IPS-18a (cell line): ENCODE data around the gene SEMA4D.
"Not testable (repeated sequence)": the region's sequence is repeated elsewhere in the genome, so short reads cannot be mapped to it uniquely, and the experiment has no call there.

Experiments used
- H3K27ac ChIP-seq: one replicate; pipeline ENCODE4 v1.5.1; 2013; ENCODE audit warnings: low read length
- H3K27me3 ChIP-seq: one replicate; pipeline ENCODE4 v1.6.1; 2013; ENCODE audit warnings: mild to moderate bottlenecking, low read length; ENCODE audit not compliant: control insufficient read depth, insufficient read depth
- H3K36me3 ChIP-seq: one replicate; pipeline ENCODE4 v1.6.1; 2013; ENCODE audit warnings: low read depth, low read length; ENCODE audit not compliant: control insufficient read depth
- H3K4me1 ChIP-seq: one replicate; pipeline ENCODE4 v1.6.1; 2013; ENCODE audit warnings: low read depth, low read length; ENCODE audit not compliant: control insufficient read depth
- H3K4me3 ChIP-seq: one replicate; pipeline ENCODE4 v1.5.1; 2013; ENCODE audit warnings: low read length
- H3K9ac ChIP-seq: one replicate; pipeline ENCODE4 v1.6.1; 2013; ENCODE audit warnings: mild to moderate bottlenecking, low read length, moderate library complexity
- H3K9me3 ChIP-seq: one replicate; pipeline ENCODE4 v1.6.1; 2013; ENCODE audit warnings: low read depth, low read length; ENCODE audit not compliant: control insufficient read depth

SEMA4D gene

DNA sequence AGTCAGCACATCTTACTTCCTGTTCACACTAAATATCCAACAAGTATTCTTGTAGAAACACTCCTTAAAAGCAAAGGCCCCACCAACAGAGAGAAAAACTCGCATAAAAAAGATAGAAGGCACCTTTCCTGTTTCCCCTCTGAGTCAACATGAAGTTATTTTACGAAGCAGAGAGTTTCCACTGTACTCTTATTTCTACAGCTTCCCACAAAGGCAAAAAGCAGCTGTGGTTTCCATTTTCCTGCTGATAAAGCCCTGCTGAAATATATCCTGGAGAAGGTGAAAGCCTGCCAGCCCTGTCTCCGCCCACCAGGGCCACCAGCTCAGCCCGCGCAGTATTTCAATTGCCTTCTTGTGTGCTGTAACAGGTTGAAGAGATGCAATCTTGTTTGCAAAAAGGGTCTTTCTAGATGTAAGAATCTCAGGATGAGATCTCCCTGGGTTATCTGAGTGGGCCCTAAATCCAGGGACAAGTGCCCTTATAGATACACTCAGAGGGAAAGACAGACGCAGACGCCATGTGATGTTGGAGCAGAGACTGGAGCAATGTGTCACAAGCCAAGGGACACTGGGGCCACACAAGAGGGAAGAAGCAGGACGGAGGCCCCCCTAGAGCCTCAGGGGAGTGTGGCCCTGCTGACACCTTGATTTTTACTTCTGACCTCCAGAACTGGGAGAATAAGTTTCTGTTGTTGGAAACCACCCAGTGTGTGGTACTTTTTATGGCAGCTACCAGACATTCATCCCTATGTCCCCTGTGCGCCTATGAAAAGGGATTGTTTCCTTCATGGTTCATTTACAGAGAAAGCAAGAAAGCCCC lies 19.9 kb downstream of the SEMA4D start:
- Histone ChIP-seq H3K4me3 (no peak overlapping the region), H3K9me3 (no peaks in the 10 kb centered on the region), H3K9ac (no peak overlapping the region), H3K27me3 (no peaks in the 10 kb centered on the region), H3K36me3 (peaks cover 3% of the 10 kb centered on the region), H3K4me1 (peaks cover 3% of the 10 kb centered on the region), H3K27ac (no peak overlapping the region)

DNA sequence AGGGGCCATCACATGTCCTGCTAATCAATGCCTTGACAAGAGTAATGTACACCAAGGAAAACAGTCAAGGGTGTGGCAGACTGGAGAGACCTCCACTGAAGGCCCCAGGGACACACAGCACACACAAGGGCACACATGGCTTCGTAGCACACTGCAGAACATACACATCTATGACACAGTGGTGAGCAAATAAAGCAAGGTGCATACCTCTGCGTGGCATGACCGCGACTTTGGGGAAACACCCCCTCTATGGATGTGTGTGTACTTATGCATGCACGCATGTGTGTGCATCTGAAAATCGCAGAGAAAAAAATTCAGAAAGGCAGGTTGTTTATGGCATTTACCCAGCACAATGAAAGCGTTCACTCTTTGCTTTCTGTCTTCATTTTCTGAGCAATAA lies 20.5 kb downstream of the SEMA4D start:
- Histone ChIP-seq H3K27ac (no peak overlapping the region), H3K36me3 (peaks cover 3% of the 10 kb centered on the region), H3K4me3 (no peak overlapping the region), H3K9me3 (no peaks in the 10 kb centered on the region), H3K4me1 (peaks cover 3% of the 10 kb centered on the region), H3K27me3 (no peaks in the 10 kb centered on the region), H3K9ac (no peak overlapping the region)

DNA sequence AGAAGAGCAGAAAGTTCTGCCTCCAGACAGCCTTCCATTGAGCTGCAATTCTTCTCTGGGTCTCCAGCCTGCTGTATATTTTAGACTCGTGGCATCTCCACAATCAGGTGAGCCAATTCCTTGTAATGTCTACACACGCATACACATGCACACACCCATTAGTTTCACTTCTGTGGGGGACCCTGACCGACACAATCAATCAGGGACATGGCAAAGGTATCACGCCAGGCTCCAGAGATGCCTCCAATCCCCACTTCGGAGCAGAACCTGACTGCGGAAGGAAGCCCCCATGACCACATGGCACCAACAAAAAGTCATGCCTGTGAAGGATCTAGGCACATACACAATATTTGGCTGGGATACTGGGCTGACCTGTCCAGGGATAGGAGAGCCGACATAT lies 21.4 kb downstream of the SEMA4D start:
- Histone ChIP-seq H3K4me3 (no peak overlapping the region), H3K36me3 (peaks cover 3% of the 10 kb centered on the region), H3K27ac (no peak overlapping the region), H3K4me1 (peaks cover 3% of the 10 kb centered on the region), H3K9ac (no peak overlapping the region), H3K9me3 (no peaks in the 10 kb centered on the region), H3K27me3 (no peaks in the 10 kb centered on the region)

GRCh38 chr9:89475891-89476440 lies 21.9 kb downstream of the SEMA4D start:
- no peaks in the 10 kb centered on the region for H3K9me3 ChIP-seq

GRCh38 chr9:89474939-89475338 lies 23.0 kb downstream of the SEMA4D start:
- peaks cover 3% of the 10 kb centered on the region for H3K36me3 ChIP-seq

More at GRCh38 chr9:89475891-89476440, 21.9 kb downstream of the SEMA4D start:
- Histone ChIP-seq H3K4me3 (no peak overlapping the region), H3K4me1 (peaks cover 4% of the 10 kb centered on the region), H3K36me3 (peaks cover 3% of the 10 kb centered on the region), H3K27me3 (no peaks in the 10 kb centered on the region), H3K9ac (no peak overlapping the region), H3K27ac (no peak overlapping the region)

DNA sequence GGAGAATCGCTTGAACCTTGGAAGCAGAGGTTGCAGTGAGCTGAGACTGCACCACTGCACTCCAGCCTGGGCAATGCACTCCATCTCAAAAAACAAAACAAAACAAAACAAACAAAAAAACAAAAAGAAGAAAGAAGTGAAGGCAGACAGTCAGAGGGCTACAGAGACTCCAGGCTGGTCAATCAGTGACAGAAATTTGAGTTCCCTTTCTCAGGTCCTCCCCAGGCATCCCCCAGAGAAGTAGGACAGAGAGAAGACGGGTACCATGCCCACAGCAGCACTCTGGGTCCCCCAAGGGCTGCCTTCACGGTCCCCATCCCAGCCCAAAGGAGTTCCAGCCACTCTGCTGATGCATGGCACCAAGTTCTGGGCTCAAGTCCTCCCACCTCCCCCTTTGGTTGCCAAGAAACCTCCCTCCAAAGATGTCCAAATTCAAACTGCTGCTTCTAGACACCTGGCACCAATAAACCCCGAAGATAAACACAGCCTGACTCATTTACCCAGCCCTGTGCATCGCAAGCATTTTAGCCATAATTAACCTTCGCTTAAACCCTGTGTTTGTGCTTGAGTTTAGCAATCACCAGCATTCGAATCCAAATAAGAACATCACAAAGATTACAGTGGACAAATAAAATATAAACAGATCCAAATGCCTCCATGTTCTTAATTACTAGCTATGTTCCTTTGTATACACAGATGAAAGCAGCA lies 24.0 kb downstream of the SEMA4D start:
- H3K4me3 ChIP-seq: no peak overlapping the region
- H3K36me3 ChIP-seq: no peaks in the 10 kb centered on the region
- no peak overlapping the region for H3K27ac ChIP-seq
- H3K4me1 ChIP-seq: peaks cover 24% of the 10 kb centered on the region
- H3K9ac ChIP-seq: no peak overlapping the region
- no peaks in the 10 kb centered on the region for H3K27me3 ChIP-seq
- H3K9me3 ChIP-seq: no peaks in the 10 kb centered on the region

More at GRCh38 chr9:89474939-89475338, 23.0 kb downstream of the SEMA4D start:
- Histone ChIP-seq H3K4me1 (peaks cover 14% of the 10 kb centered on the region), H3K4me3 (no peak overlapping the region), H3K27ac (no peak overlapping the region), H3K9ac (no peak overlapping the region), H3K9me3 (no peaks in the 10 kb centered on the region), H3K27me3 (no peaks in the 10 kb centered on the region)

GRCh38 chr9:89471796-89472320 lies 26.1 kb downstream of the SEMA4D start:
- H3K4me1 ChIP-seq: peaks cover 41% of the 10 kb centered on the region
- not testable (repeated sequence) for H3K36me3 ChIP-seq, H3K9me3 ChIP-seq

DNA sequence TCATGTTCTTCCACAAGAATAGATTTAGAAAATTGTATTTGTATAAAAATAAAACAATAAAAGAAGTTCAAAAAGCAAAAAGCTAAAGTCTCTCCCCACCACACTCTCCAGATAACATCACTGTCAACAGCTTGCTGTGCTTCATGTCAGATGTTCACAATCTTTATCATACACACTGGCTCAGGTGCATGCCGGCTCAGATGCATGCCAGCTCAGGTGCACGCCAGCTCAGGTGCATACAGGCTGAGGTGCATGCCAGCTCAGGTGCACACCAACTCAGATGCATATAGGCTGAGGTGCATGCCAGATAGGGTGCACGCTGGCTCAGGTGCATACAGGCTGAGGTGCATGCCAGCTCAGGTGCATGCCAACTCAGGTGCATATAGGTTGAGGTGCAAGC lies 26.5 kb downstream of the SEMA4D start:
- H3K27ac ChIP-seq: no peak overlapping the region
- no peaks in the 10 kb centered on the region for H3K36me3 ChIP-seq
- no peaks in the 10 kb centered on the region for H3K27me3 ChIP-seq
- H3K9ac ChIP-seq: no peak overlapping the region
- H3K9me3 ChIP-seq: no peaks in the 10 kb centered on the region
- H3K4me3 ChIP-seq: no peak overlapping the region
- H3K4me1 ChIP-seq: peaks cover 46% of the 10 kb centered on the region

More at GRCh38 chr9:89471796-89472320, 26.1 kb downstream of the SEMA4D start:
- H3K9ac ChIP-seq, H3K27ac ChIP-seq, H3K4me3 ChIP-seq, H3K27me3 ChIP-seq: not testable (repeated sequence)

GRCh38 chr9:89470224-89470839 lies 27.6 kb downstream of the SEMA4D start:
- peaks cover 48% of the 10 kb centered on the region for H3K4me1 ChIP-seq

GRCh38 chr9:89469003-89469402 lies 28.9 kb downstream of the SEMA4D start:
- Histone ChIP-seq H3K27ac (peak overlapping the region; percentile 36), H3K36me3 (no peaks in the 10 kb centered on the region), H3K27me3 (no peaks in the 10 kb centered on the region), H3K4me1 (peaks cover 57% of the 10 kb centered on the region), H3K9me3 (no peaks in the 10 kb centered on the region), H3K9ac (no peak overlapping the region), H3K4me3 (no peak overlapping the region)

More at GRCh38 chr9:89470224-89470839, 27.6 kb downstream of the SEMA4D start:
- Histone ChIP-seq H3K9ac (peak overlapping the region; percentile 11), H3K27me3 (no peaks in the 10 kb centered on the region), H3K4me3 (peak overlapping the region; percentile 3), H3K9me3 (no peaks in the 10 kb centered on the region), H3K36me3 (no peaks in the 10 kb centered on the region), H3K27ac (peak overlapping the region; percentile 12)

DNA sequence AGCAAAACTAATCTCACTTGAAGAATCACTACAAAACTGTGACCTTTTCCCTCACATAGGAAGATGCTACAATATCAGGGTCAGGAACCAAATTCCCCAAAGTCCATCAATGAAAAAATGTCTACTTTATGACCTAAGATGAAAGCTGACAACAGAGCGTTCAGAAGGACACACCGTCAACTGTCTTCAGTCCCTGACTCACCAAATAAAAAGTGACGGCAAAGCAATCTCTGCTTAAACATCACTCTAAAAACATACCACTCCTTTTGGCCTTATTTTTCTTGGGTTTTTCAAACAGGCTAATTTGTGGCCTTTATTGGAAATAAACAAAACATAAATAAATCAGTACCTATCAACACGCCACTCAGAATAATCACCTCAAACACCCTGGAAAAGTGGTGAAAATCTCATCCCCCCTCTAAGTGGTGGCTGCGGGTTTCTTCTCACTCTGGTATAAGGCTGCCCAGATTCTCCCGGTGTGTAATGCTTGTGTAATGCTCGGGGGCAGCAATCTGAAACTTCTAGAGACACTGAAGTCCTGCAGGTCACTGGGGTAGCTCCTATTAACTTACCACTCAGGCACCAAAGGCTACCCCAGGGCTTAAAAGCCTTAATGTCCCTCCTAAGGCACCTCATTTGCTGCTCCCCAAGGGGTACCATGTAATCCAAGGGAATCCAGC lies 29.5 kb downstream of the SEMA4D start:
- Histone ChIP-seq H3K27me3 (no peaks in the 10 kb centered on the region), H3K4me3 (no peak overlapping the region), H3K27ac (peak overlapping the region; percentile 36), H3K4me1 (peaks cover 57% of the 10 kb centered on the region), H3K36me3 (no peaks in the 10 kb centered on the region), H3K9ac (no peak overlapping the region), H3K9me3 (no peaks in the 10 kb centered on the region)
